Activated CD8-positive, alpha-beta T cell treated with anti-CD3 and anti-CD28 coated beads, Interleukin-2, amount 10 ng/mL, durations not matched to agents 7 days and 5 days (primary cell): ENCODE results near the gene RTP2. TPM values are rescaled to one million over a fixed set of nuclear protein-coding genes. Genes with fewer than 3 reads are reported as not detected.
A peak's percentile ranks its signal among the peaks of the same experiment; 100 is the strongest.

Source experiments
- ATAC-seq: fragments of 150-1000 bp; cut with Tn5 transposase; one replicate; pipeline ENCODE4 v1.10.0; 2021; ENCODE audit warnings: moderate library complexity
- CTCF ChIA-PET: fragments of 350-600 bp; sonication (Branson Sonifier 250); formaldehyde crosslinking; loops from one replicate; lab custom pipeline; 2021; ENCODE audit warnings: antibody characterized with exemption; lab: Charles Lee
- POLR2A ChIA-PET: fragments of 350-600 bp; sonication (Branson Sonifier 250); formaldehyde crosslinking; loops from one replicate; lab custom pipeline; 2021; ENCODE audit warnings: antibody characterized with exemption; lab: Charles Lee
- DNase-seq: peaks from one replicate; pipeline ENCODE4 v3.0.0-alpha.2; 2020
- H3K27ac Mint-ChIP-seq: one replicate; pipeline ENCODE4 v1.8.0; 2021; ENCODE audit warnings: mild to moderate bottlenecking, mixed read lengths
- H3K27me3 Mint-ChIP-seq: one replicate; pipeline ENCODE4 v1.8.0; 2021; ENCODE audit warnings: low read depth, mixed read lengths
- H3K36me3 Mint-ChIP-seq: one replicate; pipeline ENCODE4 v1.8.0; 2021; ENCODE audit warnings: low read depth, mixed read lengths
- H3K4me1 Mint-ChIP-seq: one replicate; pipeline ENCODE4 v1.8.0; 2021; ENCODE audit warnings: low read depth, mixed read lengths
- H3K4me3 Mint-ChIP-seq: one replicate; pipeline ENCODE4 v1.8.0; 2021; ENCODE audit warnings: mild to moderate bottlenecking, mixed read lengths
- H3K9me3 Mint-ChIP-seq: one replicate; pipeline ENCODE4 v1.8.0; 2022; ENCODE audit warnings: mixed read lengths; ENCODE audit not compliant: insufficient read depth
- total RNA-seq, 2 experiments: library from RNA; stranded (reverse); gene quantifications; one replicate each; pipeline ENCODE4 v1.2.3, GENCODE V29; 2021

RTP2 gene
- total RNA-seq, 2 experiments from 2014 or later = not detected

GRCh38 chr3:187725653-187726370 lies 23.5 kb upstream of the RTP2 start:
- H3K27ac Mint-ChIP-seq = no peak overlapping the region
- H3K36me3 Mint-ChIP-seq = peaks cover 43% of the 10 kb centered on the region

GRCh38 chr3:187725224-187725623 lies 22.9 kb upstream of the RTP2 start:
- Mint-ChIP-seq H3K27me3 (no peaks in the 10 kb centered on the region), H3K4me1 (no peaks in the 10 kb centered on the region), H3K36me3 (peaks cover 43% of the 10 kb centered on the region), H3K27ac (no peak overlapping the region), H3K4me3 (no peak overlapping the region), H3K9me3 (no peaks in the 10 kb centered on the region)
- POLR2A ChIA-PET = no interaction called here
- DNase-seq (no peak), ATAC-seq (no peak)
- CTCF ChIA-PET = no interaction called here

More at GRCh38 chr3:187725653-187726370, 23.5 kb upstream of the RTP2 start:
- H3K27me3 Mint-ChIP-seq = no peaks in the 10 kb centered on the region
- POLR2A ChIA-PET = interaction anchor here (0.6 kb wide), 1 partner anchor 48 kb away, joined by 5 read pairs; no protein-coding TSS in a partner anchor
- DNase-seq (no peak), ATAC-seq (no peak)
- H3K9me3 Mint-ChIP-seq = no peaks in the 10 kb centered on the region
- CTCF ChIA-PET = interaction anchor here (3.3 kb wide), 1 partner anchor 14 kb away, joined by 16 read pairs; no protein-coding TSS in a partner anchor
- no peaks in the 10 kb centered on the region for H3K4me1 Mint-ChIP-seq
- H3K4me3 Mint-ChIP-seq = no peak overlapping the region

GRCh38 chr3:187722206-187722612 lies 19.9 kb upstream of the RTP2 start:
- ChIA-PET POLR2A (no interaction called here), CTCF (interaction anchor here (1.2 kb wide), 1 partner anchor 1319 kb away, joined by 3 read pairs; no protein-coding TSS in a partner anchor)
- Mint-ChIP-seq H3K9me3 (no peaks in the 10 kb centered on the region), H3K4me1 (no peaks in the 10 kb centered on the region), H3K27me3 (no peaks in the 10 kb centered on the region), H3K36me3 (peaks cover 36% of the 10 kb centered on the region), H3K4me3 (no peak overlapping the region), H3K27ac (no peak overlapping the region)
- ATAC-seq = no peak
- DNase-seq = no peak

- H3K36me3 Mint-ChIP-seq = peaks cover 36% of the 10 kb centered on the region
- H3K27me3 Mint-ChIP-seq = no peaks in the 10 kb centered on the region
- ChIA-PET CTCF (interaction anchor here (0.9 kb wide), 1 partner anchor 402 kb away, joined by 4 read pairs; no protein-coding TSS in a partner anchor), POLR2A (no interaction called here)
- H3K4me1 Mint-ChIP-seq = no peaks in the 10 kb centered on the region
- DNase-seq = no peak
- no peak overlapping the region for H3K4me3 Mint-ChIP-seq
- H3K27ac Mint-ChIP-seq = no peak overlapping the region
- H3K9me3 Mint-ChIP-seq = no peaks in the 10 kb centered on the region
- no peak for ATAC-seq
These were observed 18.7 kb upstream of the RTP2 start for GRCh38 chr3:187721055-187721454.

- no peak for DNase-seq
- CTCF ChIA-PET = interaction anchor here (1.1 kb wide), 3 partner anchors 18 to 1235 kb away, joined by 3 to 5 read pairs (median 3); no protein-coding TSS in a partner anchor
- no peaks in the 10 kb centered on the region for H3K4me1 Mint-ChIP-seq
- H3K27ac Mint-ChIP-seq = no peak overlapping the region
- H3K27me3 Mint-ChIP-seq = no peaks in the 10 kb centered on the region
- no peaks in the 10 kb centered on the region for H3K9me3 Mint-ChIP-seq
- ATAC-seq = no peak
- H3K36me3 Mint-ChIP-seq = peaks cover 33% of the 10 kb centered on the region
- POLR2A ChIA-PET = no interaction called here
- H3K4me3 Mint-ChIP-seq = no peak overlapping the region
These were observed 17.9 kb upstream of the RTP2 start for GRCh38 chr3:187720337-187720670.

GRCh38 chr3:187719628-187720336 lies 17.4 kb upstream of the RTP2 start:
- ATAC-seq (no peak), DNase-seq (no peak)
- Mint-ChIP-seq H3K36me3 (peaks cover 28% of the 10 kb centered on the region), H3K4me1 (no peaks in the 10 kb centered on the region), H3K27me3 (peaks cover under 1% of the 10 kb centered on the region), H3K9me3 (no peaks in the 10 kb centered on the region), H3K27ac (no peak overlapping the region), H3K4me3 (no peak overlapping the region)
- POLR2A ChIA-PET = no interaction called here
- CTCF ChIA-PET = interaction anchor here (1.1 kb wide), 3 partner anchors 19 to 1235 kb away, joined by 3 to 5 read pairs (median 3); no protein-coding TSS in a partner anchor

GRCh38 chr3:187718802-187719201 lies 16.4 kb upstream of the RTP2 start:
- ATAC-seq = no peak
- H3K27me3 Mint-ChIP-seq = peaks cover 4% of the 10 kb centered on the region
- peaks cover 9% of the 10 kb centered on the region for H3K4me1 Mint-ChIP-seq
- ChIA-PET CTCF (interaction anchor here (1.1 to 6.5 kb wide), 2 partner anchors 39 to 399 kb away, joined by 4 to 79 read pairs; no protein-coding TSS in a partner anchor), POLR2A (no interaction called here)
- no peaks in the 10 kb centered on the region for H3K9me3 Mint-ChIP-seq
- DNase-seq = no peak
- no peak overlapping the region for H3K4me3 Mint-ChIP-seq
- H3K36me3 Mint-ChIP-seq = peaks cover 21% of the 10 kb centered on the region
- H3K27ac Mint-ChIP-seq = no peak overlapping the region

GRCh38 chr3:187717572-187717971 lies 15.2 kb upstream of the RTP2 start:
- Mint-ChIP-seq H3K27ac (no peak overlapping the region), H3K36me3 (peaks cover 11% of the 10 kb centered on the region)

GRCh38 chr3:187714404-187714979 lies 12.1 kb upstream of the RTP2 start:
- POLR2A ChIA-PET = no interaction called here
- no peak overlapping the region for H3K4me3 Mint-ChIP-seq
- peak; percentile 82 for DNase-seq
- CTCF ChIA-PET = interaction anchor here (0.7 to 6.5 kb wide), 22 partner anchors 9 to 1243 kb away, joined by 3 to 79 read pairs (median 4); partner anchors contain the start of gene RTP2
- no peaks in the 10 kb centered on the region for H3K36me3 Mint-ChIP-seq
- no peaks in the 10 kb centered on the region for H3K9me3 Mint-ChIP-seq
- no peak overlapping the region for H3K27ac Mint-ChIP-seq
- ATAC-seq = peak; percentile 80
- peaks cover 13% of the 10 kb centered on the region for H3K4me1 Mint-ChIP-seq
- peaks cover 4% of the 10 kb centered on the region for H3K27me3 Mint-ChIP-seq

More at GRCh38 chr3:187717572-187717971, 15.2 kb upstream of the RTP2 start:
- ChIA-PET POLR2A (no interaction called here), CTCF (interaction anchor here (1.0 to 6.5 kb wide), 5 partner anchors 13 to 398 kb away, joined by 3 to 79 read pairs (median 6); partner anchors contain the start of gene RTP2)
- DNase-seq (no peak), ATAC-seq (no peak)
- no peak overlapping the region for H3K4me3 Mint-ChIP-seq
- H3K4me1 Mint-ChIP-seq = peaks cover 13% of the 10 kb centered on the region
- no peaks in the 10 kb centered on the region for H3K9me3 Mint-ChIP-seq
- H3K27me3 Mint-ChIP-seq = peaks cover 4% of the 10 kb centered on the region

GRCh38 chr3:187713504-187713903 lies 11.1 kb upstream of the RTP2 start:
- DNase-seq = peak; percentile 42
- Mint-ChIP-seq H3K36me3 (no peaks in the 10 kb centered on the region), H3K27me3 (peaks cover 4% of the 10 kb centered on the region), H3K27ac (no peak overlapping the region), H3K4me1 (peaks cover 13% of the 10 kb centered on the region), H3K9me3 (no peaks in the 10 kb centered on the region), H3K4me3 (no peak overlapping the region)
- ChIA-PET CTCF (interaction anchor here (0.7 to 6.5 kb wide), 13 partner anchors 9 to 493 kb away, joined by 3 to 79 read pairs (median 5); partner anchors contain the start of gene RTP2), POLR2A (no interaction called here)
- peak; percentile 84 for ATAC-seq

- Mint-ChIP-seq H3K9me3 (no peaks in the 10 kb centered on the region), H3K4me1 (peaks cover 8% of the 10 kb centered on the region), H3K36me3 (no peaks in the 10 kb centered on the region), H3K27me3 (peaks cover 7% of the 10 kb centered on the region), H3K27ac (no peak overlapping the region), H3K4me3 (no peak overlapping the region)
- ATAC-seq (no peak), DNase-seq (no peak)
- ChIA-PET POLR2A (no interaction called here), CTCF (interaction anchor here (1.3 kb wide), 1 partner anchor 135 kb away, joined by 3 read pairs; no protein-coding TSS in a partner anchor)
These were observed 6.8 kb upstream of the RTP2 start for GRCh38 chr3:187709155-187709554.
